HCT116 (cell line): ENCODE data around the gene LPIN1. TPM values are rescaled to one million over a fixed set of nuclear protein-coding genes. Genes with fewer than 3 reads are reported as not detected.

ENCODE experiments used
- ATAC-seq: fragments of 200-7000 bp; cut with Tn5 transposase; 2 replicates; pipeline ENCODE4 v1.9.1; 2020; ENCODE audit warnings: mild to moderate bottlenecking, moderate library complexity
- BruUV-seq: library from RNA; stranded (reverse); fragments of 400-500 nt; replicated peaks from 2 replicates; lab custom pipeline; 2021; lab: Mats Ljungman, UMichigan
- CTCF ChIA-PET: fragments of 300-600 bp; sonication (Branson Sonifier 250); formaldehyde crosslinking; loops from one replicate; lab custom pipeline; 2021; ENCODE audit warnings: antibody characterized with exemption; lab: Charles Lee
- POLR2A ChIA-PET: fragments of 300-600, 350-600 bp; sonication (Branson Sonifier 250); formaldehyde crosslinking; loops from one replicate; lab custom pipeline; 2021; ENCODE audit warnings: antibody characterized with exemption; lab: Charles Lee
- RAD21 ChIA-PET, 2 experiments: fragments of 300-600 bp; sonication (Branson Sonifier 250); formaldehyde crosslinking; loops; one replicate each; lab custom pipeline; 2023; ENCODE audit warnings: low total read pairs in 2 of 2; ENCODE audit not compliant: uncharacterized antibody in 2 of 2, unreplicated experiment in 2 of 2, low non-redundant PET in 1 of 2; lab: Charles Lee
- DNase-seq: peaks from one replicate; pipeline ENCODE4 v3.0.0-alpha.2; 2010; ENCODE audit warnings: low read depth, low spot score
- H2AFZ ChIP-seq: fragments of 200-600 bp; shearing (Covaris generic), sonication (generic); 2 replicates; pipeline ENCODE4 v1.6.1; 2017; ENCODE audit warnings: low read depth, mixed run types, mixed read lengths, antibody characterized with exemption, low read length; ENCODE audit not compliant: poor library complexity, severe bottlenecking
- H3K27ac ChIP-seq: 2 replicates; pipeline ENCODE4 v1.5.1; 2012; ENCODE audit warnings: low read depth, low read length
- H3K27me3 ChIP-seq: fragments of 200-600 bp; sonication (generic); 2 replicates; pipeline ENCODE4 v1.6.1; 2016; ENCODE audit warnings: mixed run types, low read length, mixed read lengths; ENCODE audit not compliant: insufficient read depth
- H3K36me3 ChIP-seq, 2 experiments: fragments of 200-500 bp in 1 of 2; fragments of 200-600 bp in 1 of 2; sonication (Bioruptor generic) in 1 of 2; sonication (generic) in 1 of 2; 2 replicates each; pipeline versions ENCODE4 v1.5.1 to v1.6.1; 2014 to 2016; ENCODE audit warnings: low read length in 2 of 2, inconsistent platforms in 1 of 2, mixed read lengths in 1 of 2, mixed run types in 1 of 2; ENCODE audit not compliant: insufficient read depth in 2 of 2, control insufficient read depth in 1 of 2
- H3K4me1 ChIP-seq, 2 experiments: fragments of 200-600 bp in 1 of 2; sonication (generic) in 1 of 2; 2 replicates each; pipeline versions ENCODE4 v1.5.1 to v1.6.1; 2012 to 2017; ENCODE audit warnings: low read length in 2 of 2, inconsistent platforms in 1 of 2, mild to moderate bottlenecking in 1 of 2, mixed read lengths in 1 of 2, mixed run types in 1 of 2, moderate library complexity in 1 of 2; ENCODE audit not compliant: insufficient read depth in 2 of 2, control insufficient read depth in 1 of 2
- H3K4me2 ChIP-seq: fragments of 200-600 bp; sonication (generic); 2 replicates; pipeline ENCODE4 v1.6.1; 2017; ENCODE audit warnings: mixed run types, low read length, mixed read lengths
- H3K4me3 ChIP-seq, 2 experiments: fragments of 200-600 bp in 1 of 2; sonication (generic) in 1 of 2; replicated peaks in 1 of 2; 2 replicates each; pipeline ENCODE4 v1.5.1; 2011 to 2016; ENCODE audit warnings: low read length in 2 of 2, control low read depth in 1 of 2, low read depth in 1 of 2, mild to moderate bottlenecking in 1 of 2, mixed read lengths in 1 of 2, mixed run types in 1 of 2
- H3K79me2 ChIP-seq: fragments of 200-600 bp; sonication (generic); 2 replicates; pipeline ENCODE4 v1.6.1; 2017; ENCODE audit warnings: mild to moderate bottlenecking, mixed run types, low read length, moderate library complexity, mixed read lengths; ENCODE audit not compliant: insufficient read depth
- H3K9ac ChIP-seq: fragments of 200-600 bp; sonication (generic); 2 replicates; pipeline ENCODE4 v1.6.1; 2016; ENCODE audit warnings: low read length, mixed read lengths
- H3K9me2 ChIP-seq: fragments of 200-600 bp; sonication (generic), shearing (Covaris generic); 2 replicates; pipeline ENCODE4 v1.6.1; 2017; ENCODE audit warnings: mixed run types, mild to moderate bottlenecking, moderate library complexity; ENCODE audit not compliant: insufficient read depth
- H3K9me3 ChIP-seq, 2 experiments: fragments of 200-500 bp in 1 of 2; fragments of 200-600 bp in 1 of 2; sonication (Bioruptor generic) in 1 of 2; sonication (generic) in 1 of 2; 2 replicates each; pipeline ENCODE4 v1.6.1; 2014 to 2017; ENCODE audit warnings: low read length in 2 of 2, mixed read lengths in 2 of 2, inconsistent platforms in 1 of 2, low read depth in 1 of 2, mild to moderate bottlenecking in 1 of 2, mixed run types in 1 of 2, moderate library complexity in 1 of 2; ENCODE audit not compliant: control insufficient read depth in 1 of 2, insufficient read depth in 1 of 2
- H4K20me1 ChIP-seq: fragments of 200-600 bp; sonication (generic), shearing (Covaris generic); 2 replicates; pipeline ENCODE4 v1.6.1; 2017; ENCODE audit warnings: mixed run types, mild to moderate bottlenecking, moderate library complexity; ENCODE audit not compliant: insufficient read depth
- CBX3 ChIP-seq: IDR thresholded peaks from 2 replicates; pipeline ENCODE4 v1.6.1; 2012; ENCODE audit warnings: low read depth
- CEBPB ChIP-seq: IDR thresholded peaks from 2 replicates; pipeline ENCODE4 v1.6.1; 2012; ENCODE audit warnings: low read depth
- EGR1 ChIP-seq: IDR thresholded peaks from 2 replicates; pipeline ENCODE4 v1.6.1; 2012; ENCODE audit warnings: low read depth
- EZH2 ChIP-seq: fragments of 200-600 bp; sonication (generic); IDR thresholded peaks from 2 replicates; pipeline ENCODE4 v1.6.1; 2017; ENCODE audit warnings: antibody characterized with exemption, mixed run types
- EZH2phosphoT487 ChIP-seq: fragments of 200-600 bp; IDR thresholded peaks from 2 replicates; pipeline ENCODE4 v1.6.1; 2018; ENCODE audit warnings: antibody characterized with exemption, borderline replicate concordance
- FOSL1 ChIP-seq: IDR thresholded peaks from 2 replicates; pipeline ENCODE4 v1.6.1; 2012; ENCODE audit warnings: low read depth
- JUND ChIP-seq: IDR thresholded peaks from 2 replicates; pipeline ENCODE4 v1.6.1; 2012
- POLR2A ChIP-seq: IDR thresholded peaks from 2 replicates; pipeline ENCODE4 v1.7.0; 2011; ENCODE audit warnings: borderline replicate concordance; ENCODE audit not compliant: insufficient read depth, insufficient read length; ENCODE audit errors: extremely low read depth
- POLR2AphosphoS5 ChIP-seq: IDR thresholded peaks from 2 replicates; pipeline ENCODE4 v1.6.1; 2011; ENCODE audit warnings: mild to moderate bottlenecking, low read depth, low read length, moderate library complexity
- RAD21 ChIP-seq: IDR thresholded peaks from 2 replicates; pipeline ENCODE4 v1.6.1; 2012; ENCODE audit warnings: low read depth, mild to moderate bottlenecking
- SP1 ChIP-seq: IDR thresholded peaks from 2 replicates; pipeline ENCODE4 v1.6.1; 2012; ENCODE audit warnings: low read depth
- SRF ChIP-seq: IDR thresholded peaks from 2 replicates; pipeline ENCODE4 v1.6.1; 2012; ENCODE audit warnings: low read depth
- TCF7L2 ChIP-seq: IDR thresholded peaks from 2 replicates; pipeline ENCODE4 v1.7.0; 2011; ENCODE audit warnings: borderline replicate concordance, inconsistent platforms; ENCODE audit not compliant: insufficient read depth, insufficient read length; ENCODE audit errors: extremely low read depth
- YY1 ChIP-seq: IDR thresholded peaks from 2 replicates; pipeline ENCODE4 v1.6.1; 2011; ENCODE audit warnings: low read length, low read depth, moderate library complexity, mild to moderate bottlenecking; ENCODE audit not compliant: insufficient replicate concordance; ENCODE audit errors: extremely low read depth
- ZFX ChIP-seq: fragments of 450-650 bp; IDR thresholded peaks from 2 replicates; pipeline ENCODE4 v1.6.1; 2017
- ZNF274 ChIP-seq: fragments of 200-500 bp; sonication (Bioruptor generic); IDR thresholded peaks from 2 replicates; pipeline ENCODE4 v1.6.1; 2014; ENCODE audit warnings: mild to moderate bottlenecking, low read depth, low read length, inconsistent platforms
- intact Hi-C: fragments of 100-400 bp; cut with micrococcal nuclease; formaldehyde crosslinking; loops from 2 replicates; pipeline ENCODE4 v1.10.0; 2022
- total RNA-seq: library from RNA; stranded (reverse); gene quantifications from one replicate; pipeline ENCODE4 v1.2.1, GENCODE V29; 2021; ENCODE audit not compliant: unreplicated experiment
- TF ChIP-seq, protein P1 (sequence below): IDR thresholded peaks from 2 replicates; pipeline ENCODE4 v1.6.1; 2012
- TF ChIP-seq, protein P2 (sequence below): IDR thresholded peaks from 2 replicates; pipeline ENCODE4 v1.6.1; 2011; ENCODE audit warnings: mild to moderate bottlenecking, low read length, moderate library complexity; ENCODE audit not compliant: insufficient replicate concordance; ENCODE audit errors: extremely low read depth
- TF ChIP-seq, protein P3 (sequence below), 3 experiments: fragments of 200-600 bp in 1 of 3; sonication (generic) in 1 of 3; IDR thresholded peaks in 2 of 3; conservative IDR thresholded peaks in 1 of 3; 2 replicates each; pipeline ENCODE4 v1.5.1; 2012 to 2017; ENCODE audit warnings: low read depth in 2 of 3, low read length in 2 of 3, antibody characterized with exemption in 1 of 3, borderline replicate concordance in 1 of 3, control low read depth in 1 of 3, mild to moderate bottlenecking in 1 of 3, mixed read lengths in 1 of 3, mixed run types in 1 of 3, moderate library complexity in 1 of 3; ENCODE audit not compliant: insufficient read depth in 1 of 3
- TF ChIP-seq, protein P4 (sequence below): IDR thresholded peaks from 2 replicates; pipeline ENCODE4 v1.6.1; 2012

LPIN1 gene
- total RNA-seq, 1 experiment from 2014 or later, result 16.7 TPM

DNA sequence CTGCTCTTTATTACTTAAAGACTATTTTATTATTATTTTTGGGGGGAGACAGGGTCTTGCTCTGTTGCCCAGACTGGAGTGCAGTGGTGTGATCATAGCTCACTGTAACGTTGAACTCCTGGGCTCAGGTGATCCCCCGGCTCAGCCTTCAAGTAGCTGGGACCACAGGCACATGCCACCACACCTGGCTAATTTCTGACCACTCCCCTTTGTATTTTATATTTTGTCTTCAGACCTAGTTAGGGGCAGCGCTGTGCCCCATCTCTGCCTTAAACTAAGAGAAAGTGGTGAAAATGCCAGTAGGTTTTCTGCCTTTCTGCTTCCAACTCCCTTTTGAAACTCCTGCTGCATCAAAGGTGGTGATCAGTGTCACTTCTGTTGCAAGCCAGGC lies 82.5 kb downstream of the LPIN1 start (continued):
- TF ChIP-seq EZH2 (no peak), SP1 (no peak), FOSL1 (no peak), JUND (no peak), ZFX (no peak), TCF7L2 (no peak), EGR1 (no peak)
- TF ChIP-seq, protein P1, sequence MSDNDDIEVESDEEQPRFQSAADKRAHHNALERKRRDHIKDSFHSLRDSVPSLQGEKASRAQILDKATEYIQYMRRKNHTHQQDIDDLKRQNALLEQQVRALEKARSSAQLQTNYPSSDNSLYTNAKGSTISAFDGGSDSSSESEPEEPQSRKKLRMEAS, result no peak

DNA sequence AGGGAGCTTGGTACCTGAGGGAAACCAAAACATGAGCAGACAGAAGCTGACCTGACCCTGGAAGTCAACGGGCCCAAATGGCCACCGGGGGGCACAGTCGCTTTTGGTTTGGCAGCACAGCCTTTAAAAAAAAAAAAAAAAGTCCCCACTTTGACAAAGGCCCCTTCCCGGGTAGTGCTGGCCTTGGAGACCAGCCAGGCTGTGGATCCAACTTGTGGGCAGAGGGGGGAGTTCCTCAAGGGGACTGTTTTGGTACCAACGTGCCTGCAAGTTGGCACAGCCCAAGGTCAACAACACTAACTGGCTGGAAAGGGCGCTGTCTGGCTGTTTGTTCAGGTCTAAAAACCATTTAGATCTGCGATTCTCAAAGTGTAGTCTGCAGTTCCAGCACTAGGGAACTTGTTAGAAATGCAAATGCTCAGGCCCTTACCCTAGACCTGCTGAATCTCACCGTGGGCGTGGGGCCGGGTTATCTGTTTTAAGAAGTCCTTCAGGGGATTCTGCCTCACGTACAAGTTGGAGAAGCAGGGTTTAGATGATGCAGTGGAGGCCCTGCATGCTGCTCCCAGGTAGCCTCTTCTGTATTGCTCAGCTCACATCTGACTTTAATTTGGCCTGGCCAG lies 83.0 kb downstream of the LPIN1 start:
- ATAC-seq, result peak; percentile 35
- BruUV-seq, result no TSS peak
- Histone ChIP-seq H2AFZ (peak overlapping the region; percentile 51), H3K36me3 (no peaks in the 10 kb centered on the region), H3K9ac (peak overlapping the region; percentile 49), H3K4me2 (peak overlapping the region; percentile 87), H3K9me3 (no peaks in the 10 kb centered on the region), H3K27ac (peak overlapping the region; percentile 96), H3K79me2 (no peaks in the 10 kb centered on the region), H3K4me3 (peak overlapping the region; percentile 33 to 50), H4K20me1 (no peaks in the 10 kb centered on the region), H3K4me1 (peaks cover 27 to 31% of the 10 kb centered on the region in 2 experiments), H3K27me3 (no peaks in the 10 kb centered on the region), H3K9me2 (no peaks in the 10 kb centered on the region)
- intact Hi-C loops, result no loop called here
- ChIA-PET CTCF (interaction anchor here (1.0 to 2.8 kb wide), 11 partner anchors 10 to 1178 kb away, joined by 3 to 29 read pairs (median 4); partner anchors contain the start of gene TRIB2), RAD21 (interaction anchor here (0.6 to 0.9 kb wide), 3 partner anchors 886 to 1178 kb away, joined by 3 to 4 read pairs (median 3); no protein-coding TSS in a partner anchor), POLR2A (interaction anchor here (1.5 kb wide), 1 partner anchor 886 kb away, joined by 6 read pairs; no protein-coding TSS in a partner anchor)
- no peak for TF ChIP-seq SRF
- TF ChIP-seq, protein P2, sequence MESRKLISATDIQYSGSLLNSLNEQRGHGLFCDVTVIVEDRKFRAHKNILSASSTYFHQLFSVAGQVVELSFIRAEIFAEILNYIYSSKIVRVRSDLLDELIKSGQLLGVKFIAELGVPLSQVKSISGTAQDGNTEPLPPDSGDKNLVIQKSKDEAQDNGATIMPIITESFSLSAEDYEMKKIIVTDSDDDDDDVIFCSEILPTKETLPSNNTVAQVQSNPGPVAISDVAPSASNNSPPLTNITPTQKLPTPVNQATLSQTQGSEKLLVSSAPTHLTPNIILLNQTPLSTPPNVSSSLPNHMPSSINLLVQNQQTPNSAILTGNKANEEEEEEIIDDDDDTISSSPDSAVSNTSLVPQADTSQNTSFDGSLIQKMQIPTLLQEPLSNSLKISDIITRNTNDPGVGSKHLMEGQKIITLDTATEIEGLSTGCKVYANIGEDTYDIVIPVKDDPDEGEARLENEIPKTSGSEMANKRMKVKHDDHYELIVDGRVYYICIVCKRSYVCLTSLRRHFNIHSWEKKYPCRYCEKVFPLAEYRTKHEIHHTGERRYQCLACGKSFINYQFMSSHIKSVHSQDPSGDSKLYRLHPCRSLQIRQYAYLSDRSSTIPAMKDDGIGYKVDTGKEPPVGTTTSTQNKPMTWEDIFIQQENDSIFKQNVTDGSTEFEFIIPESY, result no peak
- TF ChIP-seq CBX3, result 0 out of 2 replicates have a peak, but pooled peaks have one; percentile 42
- no peak for TF ChIP-seq ZFX
- TF ChIP-seq POLR2A, result no peak
- TF ChIP-seq, protein P3, sequence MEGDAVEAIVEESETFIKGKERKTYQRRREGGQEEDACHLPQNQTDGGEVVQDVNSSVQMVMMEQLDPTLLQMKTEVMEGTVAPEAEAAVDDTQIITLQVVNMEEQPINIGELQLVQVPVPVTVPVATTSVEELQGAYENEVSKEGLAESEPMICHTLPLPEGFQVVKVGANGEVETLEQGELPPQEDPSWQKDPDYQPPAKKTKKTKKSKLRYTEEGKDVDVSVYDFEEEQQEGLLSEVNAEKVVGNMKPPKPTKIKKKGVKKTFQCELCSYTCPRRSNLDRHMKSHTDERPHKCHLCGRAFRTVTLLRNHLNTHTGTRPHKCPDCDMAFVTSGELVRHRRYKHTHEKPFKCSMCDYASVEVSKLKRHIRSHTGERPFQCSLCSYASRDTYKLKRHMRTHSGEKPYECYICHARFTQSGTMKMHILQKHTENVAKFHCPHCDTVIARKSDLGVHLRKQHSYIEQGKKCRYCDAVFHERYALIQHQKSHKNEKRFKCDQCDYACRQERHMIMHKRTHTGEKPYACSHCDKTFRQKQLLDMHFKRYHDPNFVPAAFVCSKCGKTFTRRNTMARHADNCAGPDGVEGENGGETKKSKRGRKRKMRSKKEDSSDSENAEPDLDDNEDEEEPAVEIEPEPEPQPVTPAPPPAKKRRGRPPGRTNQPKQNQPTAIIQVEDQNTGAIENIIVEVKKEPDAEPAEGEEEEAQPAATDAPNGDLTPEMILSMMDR (IDR thresholded peaks at IDR 0.05 in 2 of 3, conservative IDR thresholded peaks at IDR 0.05 in 1 of 3; ENCODE audit: borderline replicate concordance in 1 of 3, insufficient read depth in 1 of 3, low read depth in 2 of 3, low read length in 2 of 3), result peak; percentile 59 to 63 (median 59); a peak in 5 of 6 replicates
- TF ChIP-seq POLR2AphosphoS5, result no peak
- TF ChIP-seq, protein P1, result no peak
- TF ChIP-seq EZH2, result no peak
- TF ChIP-seq ZNF274, result no peak
- no peak for TF ChIP-seq FOSL1
- no peak for TF ChIP-seq CEBPB
- TF ChIP-seq TCF7L2, result no peak
- TF ChIP-seq RAD21, result peak; percentile 83
- no peak for TF ChIP-seq EZH2phosphoT487
- no peak for TF ChIP-seq YY1
- no peak for TF ChIP-seq JUND
- TF ChIP-seq, protein P4, sequence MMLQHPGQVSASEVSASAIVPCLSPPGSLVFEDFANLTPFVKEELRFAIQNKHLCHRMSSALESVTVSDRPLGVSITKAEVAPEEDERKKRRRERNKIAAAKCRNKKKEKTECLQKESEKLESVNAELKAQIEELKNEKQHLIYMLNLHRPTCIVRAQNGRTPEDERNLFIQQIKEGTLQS, result no peak
- DNase-seq, result peak; percentile 41
